ENCODE results near the gene LTBP1.

- TF ChIP-seq CTCF (IDR thresholded peaks at IDR 0.05): no peak
- TF ChIP-seq POLR2A (IDR thresholded peaks at IDR 0.05): no peak
Measured at GRCh38 chr2:33229646-33230045, 282.9 kb downstream of the LTBP1 start.

Measured in lower leg skin (tissue), 3 donors.